Trophoblast cell (in vitro differentiated cells and primary cell): ENCODE data around the gene LDLRAD4.

ENCODE experiments used
- DNase-seq, 2 donors: peaks; one replicate each; pipeline ENCODE4 v3.0.0-alpha.2; 2016
- H2AFZ ChIP-seq: 2 replicates; pipeline ENCODE4 v1.6.1; 2013; ENCODE audit warnings: low read length, moderate library complexity, mild to moderate bottlenecking; ENCODE audit not compliant: insufficient read depth, poor library complexity
- H2AK5ac ChIP-seq: 2 replicates; pipeline ENCODE4 v1.6.1; 2013; ENCODE audit warnings: mild to moderate bottlenecking, low read length
- H2BK120ac ChIP-seq: 2 replicates; pipeline ENCODE4 v1.6.1; 2013; ENCODE audit warnings: low read length, mild to moderate bottlenecking, moderate library complexity; ENCODE audit not compliant: insufficient read depth, poor library complexity
- H2BK12ac ChIP-seq: 2 replicates; pipeline ENCODE4 v1.6.1; 2013; ENCODE audit warnings: mild to moderate bottlenecking, low read length, moderate library complexity
- H2BK5ac ChIP-seq: 2 replicates; pipeline ENCODE4 v1.6.1; 2013; ENCODE audit warnings: low read length, low read depth, moderate library complexity, mild to moderate bottlenecking; ENCODE audit not compliant: poor library complexity
- H3K14ac ChIP-seq: 2 replicates; pipeline ENCODE4 v1.6.1; 2013; ENCODE audit warnings: mild to moderate bottlenecking, low read length
- H3K18ac ChIP-seq: 2 replicates; pipeline ENCODE4 v1.6.1; 2013; ENCODE audit warnings: mild to moderate bottlenecking, low read length
- H3K23ac ChIP-seq: 2 replicates; pipeline ENCODE4 v1.6.1; 2013; ENCODE audit warnings: low read length
- H3K27ac ChIP-seq: 2 replicates; pipeline ENCODE4 v1.5.1; 2013; ENCODE audit warnings: low read depth, mild to moderate bottlenecking, inconsistent platforms, low read length, moderate library complexity
- H3K27me3 ChIP-seq: 2 replicates; pipeline ENCODE4 v1.6.1; 2013; ENCODE audit warnings: inconsistent platforms, mild to moderate bottlenecking, low read length, moderate library complexity; ENCODE audit not compliant: insufficient read depth
- H3K36me3 ChIP-seq, 2 experiments: 1 replicate in 1 of 2; 2 replicates in 1 of 2; pipeline ENCODE4 v1.6.1; 2013; ENCODE audit warnings: low read length in 2 of 2, mild to moderate bottlenecking in 2 of 2, moderate library complexity in 1 of 2; ENCODE audit not compliant: insufficient read depth in 2 of 2, control insufficient read depth in 1 of 2
- H3K4ac ChIP-seq: 2 replicates; pipeline ENCODE4 v1.6.1; 2013; ENCODE audit warnings: low read depth, mild to moderate bottlenecking, low read length, moderate library complexity
- H3K4me1 ChIP-seq, 2 experiments: 1 replicate in 1 of 2; 2 replicates in 1 of 2; pipeline ENCODE4 v1.6.1; 2013; ENCODE audit warnings: low read length in 2 of 2, mild to moderate bottlenecking in 2 of 2, moderate library complexity in 1 of 2; ENCODE audit not compliant: insufficient read depth in 2 of 2, control insufficient read depth in 1 of 2
- H3K4me2 ChIP-seq: 2 replicates; pipeline ENCODE4 v1.6.1; 2013; ENCODE audit warnings: inconsistent platforms, mild to moderate bottlenecking, low read length, moderate library complexity
- H3K4me3 ChIP-seq: 2 replicates; pipeline ENCODE4 v1.5.1; 2013; ENCODE audit warnings: mild to moderate bottlenecking, low read depth, low read length, inconsistent platforms
- H3K79me1 ChIP-seq: one replicate; pipeline ENCODE4 v1.6.1; 2013; ENCODE audit warnings: low read length
- H3K79me2 ChIP-seq: 2 replicates; pipeline ENCODE4 v1.6.1; 2013; ENCODE audit warnings: low read length, mild to moderate bottlenecking; ENCODE audit not compliant: control insufficient read depth, insufficient read depth, poor library complexity
- H3K9ac ChIP-seq: 2 replicates; pipeline ENCODE4 v1.6.1; 2013; ENCODE audit warnings: mild to moderate bottlenecking, low read length
- H3K9me3 ChIP-seq: 2 replicates; pipeline ENCODE4 v1.6.1; 2013; ENCODE audit warnings: low read depth, mild to moderate bottlenecking, control low read depth, inconsistent platforms, low read length; ENCODE audit not compliant: insufficient read depth
- H4K12ac ChIP-seq: 2 replicates; pipeline ENCODE4 v1.6.1; 2013; ENCODE audit warnings: low read depth, mild to moderate bottlenecking, low read length, moderate library complexity
- H4K8ac ChIP-seq: 2 replicates; pipeline ENCODE4 v1.6.1; 2013; ENCODE audit warnings: low read depth, mild to moderate bottlenecking, low read length, moderate library complexity
- H4K91ac ChIP-seq: one replicate; pipeline ENCODE4 v1.6.1; 2013; ENCODE audit warnings: low read depth, mild to moderate bottlenecking, low read length, moderate library complexity
- WGBS: extraction: QIAGEN DNeasy Blood & Tissue Kit; methylation state at CpG from one replicate; pipeline ENCODE4 v1.1.7; 2013; ENCODE audit warnings: missing lambda C conversion rate; ENCODE audit not compliant: insufficient read length, insufficient coverage; ENCODE audit errors: extremely low coverage; 5-methylcytosine and 5-hydroxymethylcytosine counted together

LDLRAD4 gene

GRCh38 chr18:13184396-13184795, 34.2 kb upstream of the LDLRAD4 start:
- peaks cover 0 to 2% of the 10 kb centered on the region in 2 experiments for H3K4me1 ChIP-seq
- H3K79me2 ChIP-seq: no peaks in the 10 kb centered on the region
- H3K23ac ChIP-seq: no peak overlapping the region
- no peak overlapping the region for H3K27ac ChIP-seq
- no peak overlapping the region for H3K18ac ChIP-seq
- H3K4me2 ChIP-seq: no peak overlapping the region
- no peak overlapping the region for H2BK12ac ChIP-seq
- H4K8ac ChIP-seq: no peak overlapping the region
- H2BK120ac ChIP-seq: no peak overlapping the region
- H3K36me3 ChIP-seq: no peaks in the 10 kb centered on the region
- no peaks in the 10 kb centered on the region for H3K27me3 ChIP-seq
- H4K91ac ChIP-seq: no peak overlapping the region
- H2AK5ac ChIP-seq: no peak overlapping the region
- no CpG with 5 or more reads among the region's 9 CpGs for WGBS
- no peak overlapping the region for H3K4me3 ChIP-seq
- no peaks in the 10 kb centered on the region for H3K9me3 ChIP-seq
- no peak overlapping the region for H3K4ac ChIP-seq
- H3K79me1 ChIP-seq: no peaks in the 10 kb centered on the region
- H3K14ac ChIP-seq: no peak overlapping the region
- no peak overlapping the region for H4K12ac ChIP-seq
- no peak for DNase-seq
- H2BK5ac ChIP-seq: no peak overlapping the region
- H3K9ac ChIP-seq: no peak overlapping the region
- no peak overlapping the region for H2AFZ ChIP-seq

- Histone ChIP-seq H2BK12ac (no peak overlapping the region), H3K27me3 (no peaks in the 10 kb centered on the region), H3K27ac (no peak overlapping the region), H3K9me3 (no peaks in the 10 kb centered on the region), H3K4ac (no peak overlapping the region), H2BK120ac (no peak overlapping the region), H2AK5ac (no peak overlapping the region), H3K79me1 (no peaks in the 10 kb centered on the region), H4K8ac (no peak overlapping the region), H3K4me2 (no peak overlapping the region), H2BK5ac (no peak overlapping the region), H3K4me3 (no peak overlapping the region), H3K14ac (no peak overlapping the region), H3K36me3 (no peaks in the 10 kb centered on the region), H4K91ac (no peak overlapping the region), H2AFZ (no peak overlapping the region), H4K12ac (no peak overlapping the region), H3K9ac (no peak overlapping the region), H3K4me1 (peaks cover 0 to 2% of the 10 kb centered on the region in 2 experiments), H3K18ac (no peak overlapping the region), H3K23ac (no peak overlapping the region), H3K79me2 (no peaks in the 10 kb centered on the region)
- no peak for DNase-seq
- WGBS: no CpG with 5 or more reads among the region's 8 CpGs
These were observed 32.8 kb upstream of the LDLRAD4 start for GRCh38 chr18:13185675-13186198.

GRCh38 chr18:13186687-13187086, 31.9 kb upstream of the LDLRAD4 start:
- no peaks in the 10 kb centered on the region for H3K27me3 ChIP-seq
- H3K4me3 ChIP-seq: no peak overlapping the region
- no peak overlapping the region for H2BK5ac ChIP-seq
- no peak overlapping the region for H3K14ac ChIP-seq
- WGBS: no CpG with 5 or more reads among the region's 6 CpGs
- no peak overlapping the region for H4K12ac ChIP-seq
- no peak overlapping the region for H2AK5ac ChIP-seq
- H2BK12ac ChIP-seq: no peak overlapping the region
- H4K91ac ChIP-seq: no peak overlapping the region
- H2BK120ac ChIP-seq: no peak overlapping the region
- H3K4ac ChIP-seq: no peak overlapping the region
- H3K9ac ChIP-seq: no peak overlapping the region
- no peaks in the 10 kb centered on the region for H3K9me3 ChIP-seq
- no peaks in the 10 kb centered on the region for H3K79me1 ChIP-seq
- no peak overlapping the region for H3K18ac ChIP-seq
- H3K23ac ChIP-seq: no peak overlapping the region
- H3K79me2 ChIP-seq: no peaks in the 10 kb centered on the region
- no peak overlapping the region for H3K27ac ChIP-seq
- H3K4me2 ChIP-seq: no peak overlapping the region
- H2AFZ ChIP-seq: no peak overlapping the region
- peaks cover 0 to 2% of the 10 kb centered on the region in 2 experiments for H3K4me1 ChIP-seq
- no peak overlapping the region for H4K8ac ChIP-seq
- no peak for DNase-seq
- H3K36me3 ChIP-seq: no peaks in the 10 kb centered on the region

GRCh38 chr18:13187498-13187897, 31.1 kb upstream of the LDLRAD4 start:
- no CpG with 5 or more reads among the region's 4 CpGs for WGBS
- H3K79me1 ChIP-seq: no peaks in the 10 kb centered on the region
- H3K36me3 ChIP-seq: no peaks in the 10 kb centered on the region
- H3K4me3 ChIP-seq: no peak overlapping the region
- no peak overlapping the region for H3K4me2 ChIP-seq
- H3K4me1 ChIP-seq: no peaks in the 10 kb centered on the region
- no peak overlapping the region for H2AFZ ChIP-seq
- no peak overlapping the region for H2BK5ac ChIP-seq
- H3K9ac ChIP-seq: no peak overlapping the region
- no peak overlapping the region for H3K27ac ChIP-seq
- H4K8ac ChIP-seq: no peak overlapping the region
- H3K18ac ChIP-seq: no peak overlapping the region
- H3K23ac ChIP-seq: no peak overlapping the region
- H2BK120ac ChIP-seq: no peak overlapping the region
- no peak overlapping the region for H2BK12ac ChIP-seq
- H4K91ac ChIP-seq: no peak overlapping the region
- no peak overlapping the region for H3K14ac ChIP-seq
- H2AK5ac ChIP-seq: no peak overlapping the region
- DNase-seq: no peak
- H3K9me3 ChIP-seq: no peaks in the 10 kb centered on the region
- H3K4ac ChIP-seq: no peak overlapping the region
- no peak overlapping the region for H4K12ac ChIP-seq
- no peaks in the 10 kb centered on the region for H3K79me2 ChIP-seq
- H3K27me3 ChIP-seq: no peaks in the 10 kb centered on the region
